NCI-H345 treated with DMSO at 0.1 percent for 48 hours (cell line): ENCODE results near the gene WNT2B.

Experiments
- DNase-seq: peaks from one replicate; lab custom pipeline; 2025; ENCODE audit not compliant: unreplicated experiment; lab: John Stamatoyannopoulos, UW

Gene WNT2B

DNA sequence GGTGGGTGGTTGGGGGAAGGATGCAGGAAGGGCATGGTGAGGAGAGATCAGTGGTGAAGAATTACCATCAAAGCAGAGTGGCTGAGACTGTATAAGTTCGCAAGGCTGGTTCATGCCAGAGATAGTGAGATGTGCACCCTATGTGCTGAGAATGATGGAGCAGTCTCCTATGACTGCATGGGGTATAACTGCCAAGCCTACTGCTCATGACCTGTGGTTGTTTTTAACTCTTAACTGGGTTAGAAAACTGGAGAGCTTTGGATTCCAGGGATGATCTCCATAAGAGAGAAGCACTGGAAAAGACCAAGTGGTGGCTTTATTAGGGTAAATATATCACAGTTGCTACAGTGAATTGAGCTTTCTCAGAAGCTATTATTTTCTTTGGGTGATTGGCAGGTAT is 16.2 kb downstream of the WNT2B start:
- DNase-seq = no peak

- no peak for DNase-seq
Measured at GRCh38 chr1:112527266-112528010, 18.7 kb downstream of the WNT2B start.

DNA sequence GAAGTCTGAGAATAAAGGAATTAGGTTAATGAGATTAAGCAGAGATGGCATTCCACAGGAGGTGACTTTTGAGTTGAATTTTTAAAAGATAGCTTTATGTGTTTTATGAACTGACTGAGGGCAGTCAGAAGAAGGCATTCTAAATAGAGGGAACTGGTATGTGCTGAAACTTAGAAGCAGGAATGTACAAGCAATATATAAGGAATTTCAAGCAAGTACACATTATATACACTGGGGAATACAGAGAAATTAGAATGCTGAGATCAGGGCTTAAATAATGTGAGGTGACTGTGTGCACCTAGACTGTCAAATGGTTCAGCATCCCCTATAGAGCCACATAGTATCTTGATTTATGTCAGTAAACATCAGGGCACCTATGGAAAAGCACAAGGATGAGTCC is 19.3 kb downstream of the WNT2B start:
- no peak for DNase-seq

DNA sequence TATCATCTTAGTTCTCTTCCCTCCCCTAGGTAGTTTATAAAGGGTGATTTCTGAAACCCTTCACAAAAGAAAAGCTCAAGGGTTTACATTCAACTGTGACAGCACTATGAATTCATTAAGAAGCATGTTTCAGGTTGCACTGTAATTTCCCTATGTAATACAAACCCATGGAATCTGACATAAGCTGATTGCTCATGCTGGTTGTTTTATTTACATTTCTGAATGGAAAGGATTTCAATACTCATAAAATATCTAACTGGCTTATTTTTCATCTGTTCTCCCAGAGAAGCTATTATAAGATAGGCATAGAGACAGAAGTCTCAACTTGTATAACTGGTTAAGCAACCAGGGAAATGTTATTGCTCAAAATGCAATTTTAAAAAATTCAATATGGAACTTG is 20.5 kb downstream of the WNT2B start:
- DNase-seq = no peak

DNA sequence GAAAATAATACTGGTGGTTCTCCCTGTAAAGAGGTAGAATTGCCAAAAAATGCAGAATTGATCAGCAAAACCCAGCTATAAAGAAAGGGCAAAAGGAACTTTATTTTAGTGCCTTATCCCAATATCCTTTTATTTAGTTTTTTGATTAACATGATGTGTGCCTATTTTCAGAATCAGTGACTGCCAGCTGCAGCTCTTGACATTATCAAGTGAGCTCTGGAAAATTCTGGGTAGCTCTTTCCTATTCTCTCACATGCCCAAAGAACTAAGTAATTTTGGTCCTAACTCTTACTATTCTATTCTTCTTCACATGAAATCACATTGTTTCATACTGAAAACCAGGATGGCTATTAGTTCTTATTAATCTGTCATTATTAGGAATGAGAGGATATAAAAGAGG is 22.1 kb downstream of the WNT2B start:
- no peak for DNase-seq

GRCh38 chr1:112532064-112532463 is 23.3 kb downstream of the WNT2B start:
- no peak for DNase-seq

DNA sequence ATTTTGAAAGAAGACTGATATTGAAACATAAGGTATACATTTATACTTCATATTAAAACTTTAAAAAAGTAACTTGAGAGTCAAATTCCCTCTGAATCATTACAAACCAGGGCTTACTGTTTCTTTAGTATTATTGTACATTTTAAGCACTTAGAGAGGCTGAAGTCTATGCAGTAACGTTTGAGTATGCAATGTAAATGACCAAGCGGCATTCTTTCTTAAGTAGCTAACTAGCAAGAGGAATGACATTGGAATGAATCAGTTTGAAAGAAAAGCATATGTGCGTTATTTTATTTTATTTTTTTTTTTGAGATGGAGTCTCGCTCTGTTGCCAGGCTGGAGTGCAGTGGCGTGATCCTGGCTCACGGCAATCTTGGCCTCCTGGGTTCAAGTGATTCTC is 24.3 kb downstream of the WNT2B start:
- no peak for DNase-seq

- DNase-seq = no peak
Measured at GRCh38 chr1:112536561-112536960, 27.8 kb downstream of the WNT2B start.

GRCh38 chr1:112537456-112537855 is 28.7 kb downstream of the WNT2B start:
- DNase-seq = no peak

DNA sequence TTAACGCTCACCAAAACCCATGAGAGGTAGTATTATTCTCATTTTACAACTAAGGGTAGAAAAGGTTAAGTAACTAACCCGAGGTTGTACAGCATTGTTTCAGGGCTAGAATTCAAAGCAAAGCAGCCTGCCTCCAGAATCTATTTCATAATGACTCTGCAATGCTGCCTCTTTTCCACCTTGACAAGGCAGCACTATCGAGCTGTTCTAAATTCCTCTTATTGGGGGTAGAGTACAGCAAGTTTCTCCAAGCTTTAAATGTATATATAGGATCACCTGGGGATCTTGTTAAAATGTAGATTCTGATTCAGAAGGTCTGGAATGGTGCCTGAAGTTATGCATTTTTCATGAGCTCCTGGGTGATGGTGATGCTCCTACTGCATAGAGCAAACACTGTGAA is 30.1 kb downstream of the WNT2B start:
- DNase-seq = no peak

- DNase-seq = no peak
Measured at GRCh38 chr1:112540226-112540794, 31.5 kb downstream of the WNT2B start.

GRCh38 chr1:112541299-112541698 is 32.5 kb downstream of the WNT2B start:
- no peak for DNase-seq

DNA sequence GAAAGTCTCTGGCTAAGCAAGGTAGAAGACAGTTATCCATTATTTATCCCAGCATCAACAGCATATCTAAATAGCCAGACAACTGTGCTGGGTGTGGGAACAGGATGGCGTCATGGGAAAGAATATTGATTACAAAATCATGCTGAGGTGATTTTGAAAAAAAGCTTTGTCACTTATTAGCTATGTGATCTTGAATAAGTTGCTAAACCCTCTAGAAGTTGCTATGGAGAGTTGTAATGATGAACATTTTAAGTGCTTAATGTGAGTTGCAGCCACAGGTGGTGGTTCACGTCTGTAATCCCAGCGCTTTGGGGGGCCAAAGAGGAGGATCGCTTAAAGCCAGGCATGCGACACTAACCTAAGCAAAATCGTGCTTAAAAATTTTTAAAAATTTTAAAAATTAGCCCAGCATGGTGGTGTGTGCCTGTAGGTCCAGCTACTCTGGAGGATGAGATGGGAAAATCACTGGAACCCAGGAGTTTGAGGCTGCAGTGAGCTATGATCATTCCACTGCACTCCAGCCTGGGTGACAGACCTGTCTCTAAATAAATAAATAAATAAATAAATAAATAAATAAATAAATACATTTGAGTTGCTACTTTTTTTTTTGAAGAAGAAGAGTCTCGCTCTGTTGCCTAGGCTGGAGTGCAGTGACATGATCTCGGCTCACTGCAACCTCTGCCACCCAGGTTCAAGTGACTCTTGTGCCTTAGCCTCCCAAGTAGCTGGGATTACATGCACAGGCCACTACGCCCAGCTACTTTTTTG is 33.6 kb downstream of the WNT2B start:
- DNase-seq = no peak

- no peak for DNase-seq
Measured at GRCh38 chr1:112544011-112544688, 35.4 kb downstream of the WNT2B start.

DNA sequence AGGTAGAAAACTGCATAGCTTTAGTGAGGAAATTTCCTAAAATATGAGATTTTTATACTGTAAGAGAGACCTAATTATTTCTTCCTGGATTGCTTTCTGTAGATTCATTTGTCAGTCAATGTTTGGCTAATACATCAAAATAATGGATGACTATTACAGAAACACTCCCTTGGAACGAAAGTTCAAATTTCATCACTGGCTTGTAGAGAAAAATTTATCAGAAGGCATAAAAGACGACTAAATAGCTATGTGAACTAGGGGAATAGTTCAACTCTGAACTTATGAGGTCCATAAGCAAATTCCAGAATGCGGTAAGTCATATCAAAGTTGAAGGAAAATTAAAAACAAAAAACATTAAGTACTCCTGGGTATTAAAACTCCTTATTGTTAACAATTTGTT is 36.0 kb downstream of the WNT2B start:
- no peak for DNase-seq

DNA sequence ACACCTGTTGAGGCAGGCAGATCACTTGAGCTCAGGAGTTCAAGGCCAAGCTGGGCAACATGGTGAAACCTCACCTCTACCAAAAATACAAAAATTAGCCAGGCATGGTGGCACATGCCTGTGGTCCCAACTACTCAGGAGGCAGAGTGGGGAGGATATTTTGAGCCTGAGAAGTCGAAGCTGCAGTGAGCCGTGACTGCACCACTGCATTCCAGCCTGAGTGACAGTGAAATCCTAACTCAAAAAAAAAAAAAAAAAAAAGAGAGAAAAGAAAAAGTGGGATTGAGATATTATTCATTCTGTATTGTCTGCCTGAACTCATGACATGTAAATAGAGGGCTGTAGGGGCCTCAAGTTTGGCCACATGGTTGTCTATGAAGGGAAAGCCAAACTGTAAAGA is 37.3 kb downstream of the WNT2B start:
- no peak for DNase-seq

GRCh38 chr1:112548547-112548946 is 39.8 kb downstream of the WNT2B start:
- DNase-seq = no peak

DNA sequence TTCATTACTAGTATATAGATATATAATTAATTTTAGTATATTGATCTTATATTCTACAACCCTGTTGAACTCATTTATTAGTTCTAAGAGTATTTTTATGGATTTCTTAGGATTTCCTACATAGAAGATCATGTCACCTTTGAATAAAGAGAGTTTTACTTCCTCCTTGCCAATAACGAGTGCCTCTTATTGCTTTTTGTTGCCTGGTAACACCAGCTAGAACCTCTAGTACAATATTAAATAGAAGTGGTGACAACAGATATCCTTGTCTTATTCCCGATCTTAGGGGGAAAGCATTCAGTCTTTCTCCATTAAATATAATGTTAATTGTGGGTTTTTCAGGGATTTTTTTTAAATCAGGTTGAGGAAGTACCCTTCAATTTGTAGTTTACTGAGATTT is 40.8 kb downstream of the WNT2B start:
- DNase-seq = no peak

DNA sequence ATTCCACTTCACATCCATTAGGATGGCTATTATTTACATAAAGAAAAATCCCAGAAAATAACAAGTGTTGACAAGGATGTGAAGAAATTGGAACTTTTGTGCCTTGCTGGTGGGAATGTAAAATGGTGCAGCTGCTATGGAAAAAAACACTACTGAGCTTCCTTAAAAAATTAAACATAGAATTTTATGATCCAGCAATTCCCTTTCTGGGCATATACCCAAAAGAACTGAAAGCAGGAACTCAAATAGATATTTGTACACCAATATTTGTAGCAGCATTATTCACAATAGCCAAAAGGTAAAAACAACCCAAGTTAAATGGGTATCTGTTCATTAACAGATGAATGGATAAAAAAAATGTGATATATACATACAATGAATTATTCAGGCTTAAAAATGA is 45.6 kb downstream of the WNT2B start:
- no peak for DNase-seq

DNA sequence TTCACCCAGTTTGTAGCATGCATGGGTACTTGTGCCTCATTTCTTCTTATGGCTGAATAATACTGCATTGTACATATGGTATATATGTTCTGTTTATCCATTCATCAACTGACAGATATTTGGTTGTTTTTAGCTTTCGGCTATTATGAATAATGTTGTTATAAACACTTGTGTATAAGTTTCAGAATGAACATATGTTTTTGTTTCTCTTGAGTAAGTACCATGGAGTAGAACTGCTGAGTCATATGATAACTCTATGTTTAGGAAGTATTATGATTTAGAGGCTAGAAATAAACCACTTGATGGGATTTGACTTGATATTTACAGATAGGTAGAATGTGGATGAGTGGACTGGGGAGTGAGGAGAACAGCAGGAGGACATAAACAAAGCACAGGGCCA is 48.6 kb downstream of the WNT2B start:
- DNase-seq = no peak

- DNase-seq = no peak
Measured at GRCh38 chr1:112558634-112559033, 49.9 kb downstream of the WNT2B start.

DNA sequence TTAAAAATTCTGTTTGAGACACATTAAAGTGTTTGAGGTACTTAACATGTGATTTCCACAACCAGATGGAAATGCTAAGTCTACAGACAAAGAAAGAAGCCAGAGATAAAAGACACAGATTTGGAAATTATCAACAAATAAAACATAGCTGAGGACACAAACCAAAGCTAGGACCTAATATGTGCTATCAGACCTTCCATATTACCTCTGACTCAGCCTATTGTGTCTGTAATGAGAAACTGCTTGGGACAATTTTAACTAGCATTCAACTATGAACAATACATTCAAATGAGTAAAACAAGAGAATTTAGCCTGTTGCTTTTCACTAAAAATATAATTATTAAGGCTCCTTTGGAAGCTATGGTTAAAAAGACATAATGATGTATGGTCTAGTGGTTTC is 54.6 kb downstream of the WNT2B start:
- no peak for DNase-seq
